Ammon's horn (tissue), 1 donor: ENCODE results near the gene KRT72.

ENCODE experiments used
- DNase-seq: peaks from one replicate; pipeline ENCODE4 v3.0.0-alpha.2; 2016; ENCODE audit warnings: low spot score

The KRT72 gene

DNA sequence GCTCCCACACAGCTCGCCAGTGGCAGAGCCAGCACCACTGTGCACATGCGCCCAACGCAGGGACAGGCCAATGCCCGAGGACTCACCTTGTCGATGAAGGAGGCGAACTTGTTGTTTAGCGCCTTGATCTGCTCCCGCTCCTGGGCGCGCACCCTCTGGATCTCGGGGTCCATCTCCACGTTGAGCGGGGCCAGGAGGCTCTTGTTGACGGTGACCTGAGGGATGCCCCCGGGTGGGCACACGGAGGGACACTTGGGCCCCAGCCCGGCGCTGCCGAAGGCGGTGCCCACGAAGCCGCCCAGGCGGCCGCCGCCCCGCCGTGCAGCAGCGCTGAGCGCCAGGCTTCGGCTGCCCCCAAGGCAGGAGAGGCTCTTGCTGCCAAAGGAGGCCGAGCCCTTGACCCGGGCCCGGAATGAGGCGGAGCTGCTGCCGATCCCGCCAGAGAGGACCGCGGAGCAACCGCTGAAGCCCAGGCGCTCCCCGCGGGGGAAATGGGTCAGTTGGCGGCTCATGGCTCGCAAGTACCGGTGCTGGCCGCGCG is at the start of gene KRT72:
KRT72 (minus strand) TSS at position 523 of the 541 bp plus-strand sequence; CDS start at position 512, 11 bp downstream.
- DNase-seq = no peak

DNA sequence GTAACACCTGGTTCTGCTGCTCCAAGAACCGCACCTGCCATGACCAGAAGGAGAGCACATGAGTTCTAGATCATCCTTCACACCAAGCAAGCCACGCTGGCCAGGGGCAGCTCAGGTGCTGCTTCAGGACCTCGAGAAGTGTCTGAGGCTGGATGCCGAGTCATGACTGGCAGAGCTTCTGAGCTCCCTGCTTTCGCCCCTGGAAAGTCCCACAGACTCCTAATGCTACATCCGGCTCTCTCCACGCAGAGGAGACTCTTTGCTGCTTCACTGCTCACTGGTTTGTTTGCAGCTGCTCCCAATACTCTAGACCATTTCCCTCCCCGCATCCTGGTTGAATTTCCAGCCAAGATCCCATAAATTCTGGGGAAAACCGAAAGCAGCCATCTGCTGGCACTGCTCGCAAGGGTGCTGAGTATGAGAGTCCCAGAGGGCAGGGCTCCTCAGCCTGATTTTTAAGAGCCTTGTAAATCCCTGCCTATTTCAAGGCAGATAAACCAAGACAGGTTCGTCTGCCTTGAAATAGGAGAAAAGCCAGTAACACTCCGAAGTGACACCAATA is 49.3 kb upstream of the KRT72 start:
- no peak for DNase-seq

DNA sequence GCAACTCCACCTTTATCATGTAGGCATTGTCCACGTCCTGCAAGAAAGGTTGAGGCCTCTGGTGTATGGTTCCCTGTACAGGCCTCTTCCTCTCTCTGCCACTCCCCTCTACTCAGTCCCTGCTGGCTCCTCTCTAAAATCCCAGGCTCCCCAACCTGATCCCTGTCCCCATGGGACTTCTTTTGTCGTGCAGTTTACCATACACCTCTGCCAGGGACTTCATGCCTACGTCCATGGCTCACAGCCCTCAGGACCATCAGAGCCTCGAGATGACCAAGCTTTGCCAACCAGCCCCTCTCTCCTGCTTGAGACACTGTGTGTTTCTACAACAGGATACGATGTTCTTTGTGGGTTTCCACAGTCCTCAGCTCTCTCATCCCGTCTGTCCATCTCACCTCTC is 47.8 kb upstream of the KRT72 start:
- DNase-seq = no peak

DNA sequence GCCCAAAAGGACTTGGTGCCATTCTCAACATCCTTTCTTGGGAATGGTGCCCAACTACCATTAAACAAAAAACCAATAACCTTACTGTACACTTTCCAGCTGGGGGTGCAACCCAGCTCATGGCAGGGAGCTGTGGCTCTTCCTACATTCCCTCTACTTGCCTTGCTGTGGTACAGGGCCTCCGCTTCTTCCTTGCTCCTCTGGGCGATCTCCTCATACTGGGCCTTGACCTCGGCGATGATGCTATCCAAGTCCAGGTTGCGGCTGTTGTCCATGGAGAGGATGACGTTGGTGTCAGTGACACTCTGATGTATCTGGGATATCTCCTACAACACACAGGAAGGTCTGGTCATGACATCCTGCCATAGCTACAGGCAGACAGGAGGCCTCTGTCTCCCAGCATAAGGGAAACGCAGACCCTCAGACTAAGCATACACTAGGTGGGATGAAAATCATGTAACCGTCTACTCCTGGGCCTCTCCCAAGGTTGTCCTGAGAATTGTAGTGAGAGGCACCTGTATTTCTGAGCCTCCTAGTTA is 46.8 kb upstream of the KRT72 start:
- no peak for DNase-seq

DNA sequence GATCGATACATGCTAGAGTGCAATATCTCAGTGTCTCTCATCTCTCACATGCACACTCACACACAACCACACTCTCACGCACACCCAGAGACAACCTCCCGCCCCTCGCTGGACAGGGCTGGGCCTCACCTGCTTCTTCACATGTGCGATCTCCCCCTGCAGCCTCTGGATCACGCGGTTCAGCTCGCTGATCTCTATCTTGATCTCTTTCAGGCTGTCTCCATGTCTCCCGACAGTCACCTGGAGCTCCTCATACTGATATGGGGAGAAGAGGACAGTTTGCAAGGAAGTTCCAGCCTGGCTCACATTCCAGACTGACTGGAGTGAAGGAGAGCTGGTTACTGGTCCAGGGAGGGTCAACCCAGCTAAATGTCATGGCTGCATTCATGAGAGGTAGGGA is 46.3 kb upstream of the KRT72 start:
- DNase-seq = no peak

DNA sequence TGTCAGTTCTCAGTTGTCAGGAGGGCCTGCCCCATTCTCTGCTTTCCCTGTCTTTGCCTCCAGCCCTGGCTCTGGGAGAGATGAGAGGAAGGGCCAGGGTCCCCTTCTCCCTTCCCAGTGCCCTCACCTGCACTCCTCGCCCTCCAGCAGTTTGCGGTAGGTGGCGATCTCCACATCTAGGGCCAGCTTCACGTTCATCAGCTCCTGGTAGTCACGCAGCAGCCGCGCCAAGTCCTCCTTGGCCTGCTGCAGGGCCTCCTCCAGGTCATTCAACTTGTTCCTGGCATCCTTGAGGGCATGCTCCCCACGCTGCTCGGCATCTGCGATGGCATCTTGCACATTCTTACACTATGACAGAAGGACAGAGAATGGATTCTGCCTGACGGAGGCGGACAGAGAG is 45.4 kb upstream of the KRT72 start:
- no peak for DNase-seq

DNA sequence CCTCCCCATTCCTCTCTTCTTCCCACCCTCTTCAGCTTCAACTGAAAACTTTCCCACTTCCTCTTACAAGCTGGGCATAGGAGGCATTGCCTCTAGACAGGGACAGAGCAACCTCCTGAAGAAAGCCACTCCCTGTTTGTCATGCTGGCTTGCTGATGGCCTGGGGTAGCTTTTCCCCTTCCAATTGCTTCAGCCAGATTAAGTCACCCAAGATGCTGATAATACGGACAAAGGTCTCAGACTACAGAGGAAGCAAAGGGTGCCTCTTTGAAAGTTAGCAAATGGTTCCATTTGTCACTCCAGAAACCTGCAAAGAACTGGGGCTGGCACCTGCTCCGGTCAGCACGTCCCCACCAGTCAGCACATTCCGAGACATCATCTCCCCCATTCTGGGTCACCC is 44.7 kb upstream of the KRT72 start:
- DNase-seq = no peak

DNA sequence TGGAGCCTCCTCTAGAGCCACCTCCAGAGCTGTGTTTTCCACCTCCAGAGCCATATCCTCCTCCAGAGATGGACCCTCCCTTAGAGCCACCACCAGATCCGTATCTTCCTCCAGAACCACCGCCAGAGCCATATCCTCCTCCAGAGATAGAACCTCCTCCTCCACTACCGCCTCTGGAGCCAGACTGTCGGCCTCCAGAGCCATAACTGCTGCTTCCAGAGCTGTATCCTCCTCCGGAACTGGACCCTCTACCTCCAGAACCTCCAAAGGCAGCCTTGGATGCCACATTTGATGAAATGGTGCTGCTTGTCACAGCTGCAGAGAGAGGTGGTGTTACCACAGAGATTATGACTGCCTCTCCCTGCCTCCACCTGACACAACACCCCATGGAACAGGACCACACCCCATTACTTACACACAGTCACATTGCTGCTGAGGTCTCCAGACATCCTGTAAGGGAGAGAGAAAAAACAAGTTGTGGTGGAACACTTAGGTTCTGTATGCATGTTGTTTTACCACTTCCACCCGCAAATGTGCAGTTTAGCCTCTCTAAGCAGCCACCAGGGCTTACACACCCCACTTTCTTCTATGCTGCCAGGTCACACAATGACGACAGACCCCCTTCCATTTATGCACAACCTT is 44.0 kb upstream of the KRT72 start:
- no peak for DNase-seq

DNA sequence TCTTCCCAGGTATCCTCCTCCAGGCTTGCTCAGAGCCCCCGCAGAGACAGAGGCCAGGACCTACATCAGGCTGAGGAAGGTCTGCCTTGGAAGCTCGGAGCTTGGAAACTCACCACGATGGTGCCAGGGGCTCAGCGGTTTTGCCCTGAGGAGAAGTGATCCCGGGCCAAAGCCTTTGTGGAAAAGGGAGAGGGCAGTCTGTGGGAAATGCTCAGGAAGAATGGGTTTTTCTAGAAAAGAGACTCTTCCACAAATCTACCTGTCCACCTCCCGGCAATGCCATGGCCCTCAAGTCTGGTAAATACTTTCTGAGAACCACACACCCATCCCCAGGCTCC is 42.8 kb upstream of the KRT72 start:
- no peak for DNase-seq

DNA sequence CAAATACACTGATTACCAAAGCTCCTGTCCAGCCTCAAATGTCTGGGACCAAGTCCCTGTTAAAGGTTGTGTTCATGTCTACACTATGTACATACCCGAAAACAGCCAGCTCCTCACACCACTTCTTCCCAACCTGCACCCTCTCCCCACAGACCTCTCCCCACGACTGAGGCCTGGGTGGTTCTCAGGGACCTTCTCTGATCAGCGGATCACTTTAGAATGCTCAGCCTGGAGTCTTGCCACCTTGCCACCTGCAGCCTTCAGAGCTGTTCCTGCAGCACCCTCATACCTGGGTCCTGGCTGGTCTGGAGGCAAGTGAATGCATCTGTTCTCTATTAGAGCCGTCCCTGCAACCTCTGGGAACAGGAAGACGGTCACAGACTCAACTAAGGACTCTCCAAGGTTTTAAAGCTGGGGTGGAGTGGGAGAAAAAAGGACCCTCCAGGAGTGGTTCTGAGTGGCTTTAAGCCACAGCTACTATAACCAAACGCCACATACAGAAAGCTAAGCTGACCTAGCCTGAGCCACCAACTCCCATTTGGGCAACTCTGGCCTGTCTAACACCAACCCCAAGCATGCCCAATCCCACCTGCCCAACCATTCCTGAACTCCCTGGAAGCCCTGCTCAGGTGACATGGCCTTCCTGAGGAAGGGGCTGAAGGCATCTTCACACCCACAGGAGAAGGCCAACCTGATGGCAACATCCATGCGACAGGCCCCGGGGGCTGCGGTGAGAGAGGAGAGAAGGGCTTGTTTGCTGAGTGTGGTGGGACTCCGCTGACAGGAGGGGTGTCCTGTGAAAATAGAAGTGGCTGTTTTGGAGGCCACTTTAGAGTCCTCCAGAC is 42.2 kb upstream of the KRT72 start:
- DNase-seq = no peak

DNA sequence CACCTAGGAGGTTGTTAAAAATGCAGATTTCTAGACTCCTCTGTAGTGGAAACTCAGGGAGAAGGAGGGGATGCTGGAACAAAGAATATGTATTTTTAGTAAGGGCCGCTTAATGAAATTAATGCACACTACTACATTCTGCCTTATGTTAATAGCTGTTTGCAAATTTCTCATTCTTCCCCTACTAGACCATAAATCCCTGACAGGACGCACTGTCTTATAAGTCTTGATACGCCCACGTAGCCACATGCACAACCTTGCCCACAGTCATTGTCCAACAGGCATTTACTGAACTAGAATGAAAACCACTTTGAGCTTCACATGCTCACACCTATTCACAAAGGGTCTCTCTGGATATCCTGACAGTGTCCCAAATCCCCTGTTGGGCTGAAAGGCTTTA is 40.2 kb upstream of the KRT72 start:
- DNase-seq = no peak

DNA sequence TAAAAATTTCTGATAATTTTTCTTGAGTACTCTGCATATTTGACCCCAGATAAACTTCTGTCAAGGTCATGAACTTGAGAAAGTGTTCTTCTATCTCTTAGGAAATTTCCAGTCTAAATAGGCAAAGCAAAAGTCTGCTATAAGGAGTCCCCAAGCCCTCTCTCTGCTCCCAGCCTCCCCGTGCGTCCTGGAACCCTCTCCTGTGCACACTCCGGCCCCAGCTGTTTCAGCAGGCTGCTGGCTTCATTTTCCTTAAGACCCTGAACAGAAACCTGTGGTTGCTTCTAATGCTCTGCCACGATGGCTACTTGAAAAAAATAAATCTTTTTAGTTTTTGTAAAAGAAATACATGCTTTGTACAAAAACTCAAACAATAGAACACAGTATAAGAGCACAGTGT is 36.0 kb upstream of the KRT72 start:
- DNase-seq = no peak

DNA sequence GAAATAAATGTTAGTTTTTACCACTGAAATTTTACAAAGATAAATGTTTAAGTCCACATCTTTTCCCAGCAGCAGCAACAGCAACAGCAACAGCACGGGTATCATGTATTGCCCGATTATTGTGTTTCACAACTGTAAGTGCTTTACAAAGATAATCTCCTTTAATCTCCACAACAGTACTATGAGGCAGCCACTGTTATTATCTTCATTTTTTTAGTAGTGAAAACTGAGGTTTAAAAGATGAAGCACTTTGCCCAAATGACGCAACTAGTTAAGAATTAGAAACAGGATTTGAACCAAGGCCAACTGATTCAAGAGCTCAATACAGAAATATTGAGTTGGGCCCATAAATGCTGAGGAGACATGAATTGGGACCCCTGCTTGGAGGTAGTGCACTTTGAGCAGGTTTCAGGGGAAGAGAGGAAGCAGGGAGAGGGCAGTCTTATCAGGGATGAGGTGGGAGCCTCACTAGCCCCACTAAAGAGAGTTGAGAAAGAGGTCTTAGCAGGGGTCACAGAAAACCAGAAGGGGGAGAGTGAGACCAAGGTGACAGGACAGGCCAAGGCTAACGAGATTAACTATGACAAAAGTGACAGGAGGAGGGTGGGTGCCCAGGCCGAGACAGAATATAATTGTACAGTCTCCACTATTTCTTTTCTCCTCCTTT is 35.5 kb upstream of the KRT72 start:
- DNase-seq = no peak

DNA sequence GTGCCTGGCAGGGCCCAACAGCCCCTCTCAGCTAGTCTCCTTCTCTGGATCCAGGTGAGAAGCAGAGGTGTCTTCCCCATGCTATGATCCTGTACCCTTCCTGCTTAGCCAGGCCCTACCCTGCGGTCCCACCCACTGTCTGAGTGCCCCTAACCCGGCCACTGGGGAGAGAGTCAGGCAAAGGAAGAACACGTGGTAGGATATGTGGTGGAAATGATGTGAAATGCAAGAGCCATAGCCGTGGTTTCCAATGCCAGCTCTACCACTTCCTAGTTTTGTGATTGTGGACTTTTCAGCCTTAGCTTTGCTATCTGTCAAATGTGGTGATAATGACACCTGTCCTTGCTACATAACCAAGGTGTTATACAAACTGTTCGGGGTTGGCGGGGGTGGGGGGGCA is 34.9 kb upstream of the KRT72 start:
- no peak for DNase-seq

DNA sequence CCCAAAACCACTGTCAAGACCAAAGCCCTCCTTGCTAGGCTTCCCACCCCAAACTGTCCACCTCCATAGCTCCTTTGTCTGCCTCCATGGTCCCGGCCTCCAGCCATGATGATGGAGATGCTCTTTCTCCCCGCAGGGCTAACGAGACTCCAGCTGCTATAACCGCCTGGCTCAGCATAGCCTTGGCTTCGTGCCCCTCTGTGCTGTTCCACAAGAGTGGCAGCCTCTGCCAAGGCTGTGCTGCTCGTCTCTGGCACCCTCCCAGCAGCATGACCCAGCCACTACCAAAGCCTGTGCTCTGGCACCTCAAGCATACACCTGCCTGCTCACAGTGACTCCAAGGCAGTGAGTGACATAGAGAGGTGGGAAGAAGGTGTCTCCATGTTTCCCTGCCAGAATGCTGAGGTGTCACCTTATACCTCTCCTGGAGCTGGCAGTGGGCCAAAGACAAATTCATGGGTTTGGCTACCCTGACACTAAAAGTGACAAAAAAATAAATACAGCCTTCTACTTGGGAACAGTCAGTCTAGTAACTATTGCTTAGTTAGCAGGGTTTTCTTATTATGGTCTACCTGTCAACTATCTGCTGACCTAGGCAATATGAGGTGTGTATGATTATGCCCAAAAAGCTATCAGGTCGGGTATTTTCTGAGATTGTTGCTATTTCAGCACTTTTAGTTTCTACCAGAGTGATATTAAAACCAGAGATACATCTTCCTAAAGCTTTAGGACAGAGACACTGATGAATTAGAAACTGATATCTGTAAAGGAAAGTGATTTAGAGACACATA is 33.2 kb upstream of the KRT72 start:
- peak; percentile 92 for DNase-seq

DNA sequence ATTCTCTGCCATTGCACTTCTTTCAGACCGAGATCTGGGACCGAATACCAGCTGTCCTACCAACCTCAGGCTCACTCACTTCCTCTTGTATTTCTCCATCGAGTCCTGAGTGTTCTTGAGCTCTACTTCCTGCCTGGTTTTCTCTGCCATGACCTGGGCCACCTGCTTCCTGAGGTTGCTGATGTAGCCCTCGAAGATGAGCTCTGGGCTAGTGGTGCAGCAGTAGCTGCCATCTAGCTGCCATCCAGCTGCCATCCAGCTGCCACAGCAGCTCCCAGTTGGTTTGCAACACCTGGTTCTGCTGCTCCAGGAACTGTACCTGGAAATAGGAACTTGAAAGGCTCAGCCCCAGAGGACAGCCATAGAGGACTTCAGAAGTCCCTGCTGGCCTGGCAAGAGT is 32.1 kb upstream of the KRT72 start:
- no peak for DNase-seq

DNA sequence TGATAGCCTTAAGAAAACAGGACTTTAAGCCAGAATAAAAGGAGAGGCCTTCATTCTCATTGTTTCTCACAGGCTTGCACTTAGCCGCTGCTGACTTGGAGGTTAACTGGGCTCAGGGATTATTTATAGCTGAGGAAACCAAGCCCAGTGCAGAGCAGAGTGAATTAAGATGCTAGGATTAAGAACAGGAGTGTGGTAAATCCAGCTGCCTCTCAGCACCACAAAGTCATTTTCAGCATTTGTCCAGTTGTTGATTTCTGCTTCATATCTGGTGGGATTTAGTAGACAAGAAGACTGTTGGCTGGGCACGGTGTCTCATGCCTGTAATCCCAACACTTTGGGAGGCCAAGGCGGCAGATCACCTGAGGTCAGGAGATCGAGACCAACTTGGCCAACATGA is 31.4 kb upstream of the KRT72 start:
- DNase-seq = no peak

DNA sequence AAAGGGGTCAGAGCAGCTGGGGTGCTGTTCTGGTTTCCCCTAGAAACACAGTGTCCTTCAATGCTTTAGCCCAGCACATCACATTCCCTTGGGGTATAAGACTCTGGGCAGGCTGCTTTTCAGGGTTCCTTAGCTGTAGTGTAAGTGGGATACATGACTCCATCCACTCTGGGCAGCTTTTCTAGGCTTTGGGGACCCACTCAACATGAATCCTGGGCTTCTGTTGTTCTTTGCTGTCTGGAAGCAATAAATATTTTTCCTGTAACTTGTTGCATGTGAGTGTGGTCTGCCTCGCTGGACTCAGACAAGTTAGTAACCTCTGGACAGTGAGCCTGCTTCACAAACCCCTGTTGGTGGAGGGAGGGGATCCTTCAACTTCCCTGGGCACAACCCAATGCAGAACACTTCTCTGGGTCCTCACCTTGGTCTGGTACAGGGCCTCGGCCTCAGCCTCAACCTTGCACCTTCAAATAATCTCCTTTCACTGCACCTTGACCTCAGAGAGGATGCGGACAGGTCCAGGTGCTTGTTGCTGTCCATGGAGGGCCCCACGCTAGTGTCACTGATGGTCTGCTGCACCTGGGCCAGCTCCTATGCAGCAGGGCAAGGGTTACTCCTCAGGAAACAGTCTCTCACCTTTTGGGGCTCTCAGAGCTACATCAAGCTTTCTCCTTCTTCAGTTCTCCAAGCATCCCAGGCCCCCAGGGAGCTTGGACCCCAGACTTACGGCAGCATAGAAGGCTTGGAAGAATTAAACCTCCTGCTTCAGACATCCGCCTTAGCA is 30.6 kb upstream of the KRT72 start:
- no peak for DNase-seq

DNA sequence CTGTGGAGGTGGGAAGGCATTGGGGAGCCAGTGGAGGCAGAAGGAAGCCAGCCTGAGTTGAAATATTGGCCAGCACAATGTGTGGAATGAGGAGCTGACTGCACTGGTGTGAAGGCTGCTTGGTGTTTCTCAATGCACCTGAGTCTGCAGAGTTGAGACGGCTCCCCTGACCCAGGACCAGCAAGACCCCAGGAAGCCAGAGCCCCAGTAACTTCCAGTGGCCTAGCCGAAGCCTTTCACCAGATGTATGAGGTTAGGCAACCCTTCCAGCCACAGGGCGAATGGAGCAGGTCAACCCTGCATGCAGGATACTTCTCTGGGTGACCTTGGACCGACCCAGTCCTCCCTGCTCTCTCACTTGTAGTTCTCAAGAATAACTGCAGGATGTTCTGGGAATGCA is 30.0 kb upstream of the KRT72 start:
- DNase-seq = no peak

DNA sequence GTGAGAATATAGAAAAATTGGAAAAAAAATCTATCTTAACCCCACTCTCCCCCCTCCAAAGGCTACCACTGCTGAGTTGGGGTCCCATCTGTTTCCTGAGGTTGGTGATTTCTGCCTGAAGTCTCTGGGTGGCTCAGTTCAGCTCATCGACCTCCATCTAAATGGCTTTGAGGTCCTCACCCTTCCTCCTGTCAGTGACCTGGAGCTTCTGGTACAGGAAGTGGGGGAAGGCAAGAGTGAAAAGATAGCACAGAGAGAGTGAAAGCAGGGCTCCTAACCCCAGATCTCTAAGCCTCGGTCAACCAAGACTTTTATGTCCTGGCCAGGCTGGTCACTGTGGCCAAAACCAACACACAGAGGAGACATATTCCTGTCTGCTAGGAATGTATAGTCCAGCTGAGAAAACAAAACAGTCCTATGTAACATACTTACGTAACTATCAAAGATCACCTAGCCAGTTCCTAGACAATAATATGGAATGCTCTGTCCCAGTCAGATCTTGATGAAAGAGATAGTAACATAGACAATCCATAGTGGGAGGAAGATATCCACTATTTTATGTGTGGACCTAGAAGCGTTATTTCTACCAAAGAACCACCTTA is 29.4 kb upstream of the KRT72 start:
- DNase-seq = no peak
